ENCODE measurements around the gene RPL23. TPM values are rescaled to one million over a fixed set of nuclear protein-coding genes. Genes with fewer than 3 reads are reported as not detected.
A peak's percentile ranks its signal among the peaks of the same experiment; 100 is the strongest.

Gene RPL23
- total and polyA plus RNA-seq, 10 of the 15 experiments (the other 5 are each of a cell fraction or from before 2014, with no cell fraction given): 2,200 to 4,821 (median 3,043) TPM

- TF ChIP-seq HDAC6 (IDR thresholded peaks at IDR 0.05; ENCODE audit: unreplicated experiment) (no peak), TCF3 (IDR thresholded peaks at IDR 0.05; ENCODE audit: borderline replicate concordance, insufficient read depth, low read depth, low read length) (peak; percentile 28; the same call in 1 of the 2 replicates), POLR2A (IDR thresholded peaks at IDR 0.05; ENCODE audit: low read depth, low read length) (no peak), TAF1 (IDR thresholded peaks at IDR 0.05; ENCODE audit: borderline replicate concordance, low read depth, low read length) (0 out of 2 replicates have a peak, but pooled peaks have one; percentile 13), IRF3 (IDR thresholded peaks at IDR 0.05) (no peak), RAD51 (IDR thresholded peaks at IDR 0.05) (0 out of 2 replicates have a peak, but pooled peaks have one; percentile 7), ZNF207 (IDR thresholded peaks at IDR 0.05; ENCODE audit: borderline replicate concordance) (no peak), MEF2A (IDR thresholded peaks at IDR 0.05; ENCODE audit: insufficient read depth, low read depth, low read length) (0 out of 2 replicates have a peak, but pooled peaks have one; percentile 16), E2F4 (IDR thresholded peaks at IDR 0.05; ENCODE audit: low read depth, low read length) (no peak), IKZF2 (IDR thresholded peaks at IDR 0.05) (peak in 1 of 2 experiments; percentile 2; a peak in 1 of 4 replicates), CHD4 (IDR thresholded peaks at IDR 0.05) (no peak)
Observed at GRCh38 chr17:38867968-38868816, 14.7 kb upstream of the RPL23 start (continued).

Measured in GM12878 (cell line).